ENCODE data around the gene F12.
A peak's percentile ranks its signal among the peaks of the same experiment; 100 is the strongest.
"Not testable (repeated sequence)": the region's sequence is repeated elsewhere in the genome, so short reads cannot be mapped to it uniquely, and the experiment has no call there.

Gene F12

GRCh38 chr5:177432143-177432838 lies 22.9 kb upstream of the F12 start:
- peak; percentile 3 to 11 for ATAC-seq

GRCh38 chr5:177431317-177432142 lies 22.2 kb upstream of the F12 start:
- peak; percentile 42 to 43 for ATAC-seq

GRCh38 chr5:177430972-177431316 lies 21.6 kb upstream of the F12 start:
- ATAC-seq = no peak

- ATAC-seq = no peak
These were observed 21.0 kb upstream of the F12 start for GRCh38 chr5:177430140-177430951.

- peak; percentile 10 to 28 for ATAC-seq
These were observed 20.1 kb upstream of the F12 start for GRCh38 chr5:177429248-177430040.

- ATAC-seq = no peak
These were observed 19.3 kb upstream of the F12 start for GRCh38 chr5:177428574-177429217.

- no peak for ATAC-seq
These were observed 18.7 kb upstream of the F12 start for GRCh38 chr5:177427919-177428573.

- no peak for ATAC-seq
These were observed 18.0 kb upstream of the F12 start for GRCh38 chr5:177427211-177427822.

- peak; percentile 6 to 61 for ATAC-seq
These were observed 17.3 kb upstream of the F12 start, which contains the start of gene GRK6 for GRCh38 chr5:177426566-177427210. TSS of gene GRK6 (plus strand) at chr5:177426676. CDS start at chr5:177426846, 170 bp downstream.

- peak; percentile 85 to 87 for ATAC-seq
These were observed 16.6 kb upstream of the F12 start for GRCh38 chr5:177425801-177426565.

- no peak for ATAC-seq
These were observed 15.9 kb upstream of the F12 start for GRCh38 chr5:177425196-177425800.

GRCh38 chr5:177423671-177424070 lies 14.3 kb upstream of the F12 start:
- ATAC-seq = no peak

- ATAC-seq = no peak
These were observed 11.9 kb upstream of the F12 start for GRCh38 chr5:177421062-177421798.

- not testable (repeated sequence) for ATAC-seq
These were observed 11.1 kb upstream of the F12 start for GRCh38 chr5:177420472-177420871.

- ATAC-seq = no peak
These were observed 9.7 kb upstream of the F12 start for GRCh38 chr5:177419046-177419445.

- not testable (repeated sequence) for ATAC-seq
These were observed 7.7 kb upstream of the F12 start for GRCh38 chr5:177417081-177417480.

- ATAC-seq = no peak
These were observed 5.1 kb upstream of the F12 start for GRCh38 chr5:177414481-177414880.

GRCh38 chr5:177412603-177413233 lies 3.4 kb upstream of the F12 start:
- peak; percentile 90 to 91 for ATAC-seq
